H1 (cell line): Measurements from ENCODE around the gene ZNF692. TPM values are rescaled to one million over a fixed set of nuclear protein-coding genes. Genes with fewer than 3 reads are reported as not detected.

Experiments
- CHD1 ChIP-seq: IDR thresholded peaks from 2 replicates; pipeline ENCODE4 v1.6.1; 2012; ENCODE audit warnings: low read depth, low read length, improper control_type of control experiment
- CHD7 ChIP-seq: fragments of 300-600 bp; sonication (generic); IDR thresholded peaks from 2 replicates; pipeline ENCODE4 v1.7.1; 2012; ENCODE audit warnings: low read length, moderate library complexity, mild to moderate bottlenecking, inconsistent platforms; ENCODE audit not compliant: insufficient replicate concordance
- CTBP2 ChIP-seq: IDR thresholded peaks from 2 replicates; pipeline ENCODE4 v1.7.0; 2011; ENCODE audit warnings: borderline replicate concordance, mild to moderate bottlenecking, moderate library complexity, mixed read lengths, low read length; ENCODE audit not compliant: insufficient read depth, insufficient read length
- CTCF ChIP-seq, 3 experiments: IDR thresholded peaks; 1 replicate in 2 of 3; 2 replicates in 1 of 3; pipeline versions ENCODE4 v1.5.1 to v1.6.1; 2011; ENCODE audit warnings: low read length in 3 of 3, mild to moderate bottlenecking in 3 of 3, inconsistent platforms in 2 of 3, low read depth in 1 of 3, moderate library complexity in 1 of 3; ENCODE audit not compliant: insufficient read depth in 1 of 3; ENCODE audit errors: control extremely low read depth in 1 of 3
- EGR1 ChIP-seq: IDR thresholded peaks from 2 replicates; pipeline ENCODE4 v1.6.1; 2011; ENCODE audit warnings: low read depth, low read length, borderline replicate concordance
- JUN ChIP-seq: IDR thresholded peaks from 2 replicates; pipeline ENCODE4 v1.6.1; 2011; ENCODE audit warnings: low read depth, mild to moderate bottlenecking, improper control_type of control experiment, low read length
- POLR2A ChIP-seq, 2 experiments: IDR thresholded peaks; 1 replicate in 1 of 2; 2 replicates in 1 of 2; pipeline ENCODE4 v1.6.1; 2011; ENCODE audit warnings: low read depth in 2 of 2, low read length in 2 of 2, mild to moderate bottlenecking in 2 of 2; ENCODE audit errors: control extremely low read depth in 1 of 2
- POU5F1 ChIP-seq: IDR thresholded peaks from 2 replicates; pipeline ENCODE4 v1.6.1; 2011; ENCODE audit warnings: low read depth, mild to moderate bottlenecking, low read length, moderate library complexity
- SP1 ChIP-seq: IDR thresholded peaks from 2 replicates; pipeline ENCODE4 v1.6.1; 2011; ENCODE audit warnings: low read depth, low read length
- YY1 ChIP-seq: IDR thresholded peaks from 2 replicates; pipeline ENCODE4 v1.6.1; 2011; ENCODE audit warnings: low read depth, mild to moderate bottlenecking, low read length
- polyA plus RNA-seq, 7 experiments: library from polyadenylated mRNA; depleted of rRNA in 3 of 7; stranded (reverse) in 5 of 7; unstranded in 2 of 7; fragments of >200 nt in 5 of 7; fragments of 200-250 nt in 2 of 7; gene quantifications; 1 replicate in 5 of 7; 2 replicates in 1 of 7; 4 replicates in 1 of 7; pipeline versions ENCODE4 v1.2.1 to v1.2.3, GENCODE V29; 2011 to 2013; ENCODE audit warnings: missing spikeins in 2 of 7, mixed read lengths in 2 of 7
- total RNA-seq: library from RNA; stranded (reverse); fragmentation: NEBNext Ultra II Directional; extraction: Animal tissue kit (Norgen Biotek cat#: 25700); gene quantifications from 2 replicates; pipeline ENCODE4 v1.2.1, GENCODE V29; 2021

Gene ZNF692
- total and polyA plus RNA-seq, 2 of the 8 experiments (the other 6 are each of a cell fraction or from before 2014, with no cell fraction given), result 38.4 to 52.3 TPM

DNA sequence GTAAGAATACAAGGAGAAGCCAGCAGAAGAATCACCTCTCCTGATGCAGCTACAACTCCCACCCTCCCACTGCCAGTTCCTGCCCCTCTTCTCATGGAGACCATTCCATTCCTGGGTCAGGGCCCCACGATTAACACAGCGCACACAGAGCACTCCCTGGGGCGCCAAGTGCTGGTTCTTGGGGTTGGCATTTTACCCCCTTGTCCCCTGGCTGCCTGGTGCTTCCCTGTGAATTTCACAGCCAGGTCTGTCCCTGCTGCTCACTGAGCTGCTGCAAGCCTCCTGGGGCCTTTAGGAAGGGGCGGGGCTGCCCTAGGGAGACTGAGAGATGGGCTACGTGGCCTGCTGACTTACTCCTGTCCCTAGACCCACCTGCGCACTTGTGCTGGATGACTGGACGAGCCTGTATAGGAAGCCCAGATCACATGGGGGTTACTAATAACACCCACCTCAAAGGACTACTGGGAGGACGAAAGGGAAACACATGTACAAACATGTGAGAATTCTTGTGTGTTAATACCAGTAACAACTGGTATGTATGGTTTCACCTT is 16.0 kb downstream of the ZNF692 start (continued):
- TF ChIP-seq CHD7, result no peak
- TF ChIP-seq JUN, result no peak
- no peak for TF ChIP-seq POU5F1
- TF ChIP-seq YY1, result no peak
- no peak for TF ChIP-seq CHD1
- TF ChIP-seq POLR2A (IDR thresholded peaks at IDR 0.05; ENCODE audit: control extremely low read depth in 1 of 2, low read depth in 2 of 2, low read length in 2 of 2), result no peak
- no peak for TF ChIP-seq CTCF (IDR thresholded peaks at IDR 0.05; ENCODE audit: control extremely low read depth in 1 of 3, insufficient read depth in 1 of 3, low read depth in 1 of 3, low read length in 3 of 3)
- TF ChIP-seq EGR1, result no peak
- TF ChIP-seq CTBP2, result no peak
- TF ChIP-seq SP1, result no peak
